Fibroblast of the aortic adventitia (primary cell): Measurements from ENCODE around the gene VEGFA. TPM values are rescaled to one million over a fixed set of nuclear protein-coding genes. Genes with fewer than 3 reads are reported as not detected.

Source experiments
- DNase-seq: peaks from one replicate; pipeline ENCODE4 v3.0.0-alpha.2; 2010; ENCODE audit warnings: low read depth
- H3K4me3 ChIP-seq: 2 replicates; pipeline ENCODE4 v1.5.1; 2011; ENCODE audit warnings: low read depth, mild to moderate bottlenecking, control low read depth, low read length, moderate library complexity
- total RNA-seq: library from RNA; depleted of rRNA; stranded (reverse); fragments of >200 nt; gene quantifications from 2 replicates; pipeline ENCODE4 v1.2.3, GENCODE V29; 2012; ENCODE audit warnings: low replicate concordance
- TF ChIP-seq, protein P1 (sequence below): IDR thresholded peaks from 2 replicates; pipeline ENCODE4 v1.5.1; 2011; ENCODE audit warnings: mild to moderate bottlenecking, low read length, control low read depth, inconsistent platforms; ENCODE audit not compliant: insufficient read depth

VEGFA gene
- total RNA-seq, 1 donor, result 98.9 TPM

- H3K4me3 ChIP-seq, result peak overlapping the region; percentile 97
- DNase-seq, result no peak
- TF ChIP-seq, protein P1, sequence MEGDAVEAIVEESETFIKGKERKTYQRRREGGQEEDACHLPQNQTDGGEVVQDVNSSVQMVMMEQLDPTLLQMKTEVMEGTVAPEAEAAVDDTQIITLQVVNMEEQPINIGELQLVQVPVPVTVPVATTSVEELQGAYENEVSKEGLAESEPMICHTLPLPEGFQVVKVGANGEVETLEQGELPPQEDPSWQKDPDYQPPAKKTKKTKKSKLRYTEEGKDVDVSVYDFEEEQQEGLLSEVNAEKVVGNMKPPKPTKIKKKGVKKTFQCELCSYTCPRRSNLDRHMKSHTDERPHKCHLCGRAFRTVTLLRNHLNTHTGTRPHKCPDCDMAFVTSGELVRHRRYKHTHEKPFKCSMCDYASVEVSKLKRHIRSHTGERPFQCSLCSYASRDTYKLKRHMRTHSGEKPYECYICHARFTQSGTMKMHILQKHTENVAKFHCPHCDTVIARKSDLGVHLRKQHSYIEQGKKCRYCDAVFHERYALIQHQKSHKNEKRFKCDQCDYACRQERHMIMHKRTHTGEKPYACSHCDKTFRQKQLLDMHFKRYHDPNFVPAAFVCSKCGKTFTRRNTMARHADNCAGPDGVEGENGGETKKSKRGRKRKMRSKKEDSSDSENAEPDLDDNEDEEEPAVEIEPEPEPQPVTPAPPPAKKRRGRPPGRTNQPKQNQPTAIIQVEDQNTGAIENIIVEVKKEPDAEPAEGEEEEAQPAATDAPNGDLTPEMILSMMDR, result no peak
Measured at GRCh38 chr6:43771858-43772680, 2.1 kb downstream of the VEGFA start.

DNA sequence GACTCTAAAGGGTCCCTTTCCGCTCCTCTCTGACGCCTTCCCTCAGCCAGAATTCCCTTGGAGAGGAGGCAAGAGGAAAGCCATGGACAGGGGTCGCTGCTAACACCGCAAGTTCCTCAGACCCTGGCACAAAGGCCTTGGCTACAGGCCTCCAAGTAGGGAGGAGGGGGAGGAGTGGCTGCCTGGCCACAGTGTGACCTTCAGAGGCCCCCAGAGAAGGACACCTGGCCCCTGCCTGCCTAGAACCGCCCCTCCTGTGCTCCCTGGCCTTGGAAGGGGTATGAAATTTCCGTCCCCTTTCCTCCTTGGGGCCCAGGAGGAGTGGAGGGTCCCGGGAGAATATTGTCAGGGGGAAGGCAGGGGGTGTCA is 2.7 kb downstream of the VEGFA start:
- no peak for DNase-seq
- TF ChIP-seq, protein P1, result no peak
- H3K4me3 ChIP-seq, result peak overlapping the region; percentile 97

DNA sequence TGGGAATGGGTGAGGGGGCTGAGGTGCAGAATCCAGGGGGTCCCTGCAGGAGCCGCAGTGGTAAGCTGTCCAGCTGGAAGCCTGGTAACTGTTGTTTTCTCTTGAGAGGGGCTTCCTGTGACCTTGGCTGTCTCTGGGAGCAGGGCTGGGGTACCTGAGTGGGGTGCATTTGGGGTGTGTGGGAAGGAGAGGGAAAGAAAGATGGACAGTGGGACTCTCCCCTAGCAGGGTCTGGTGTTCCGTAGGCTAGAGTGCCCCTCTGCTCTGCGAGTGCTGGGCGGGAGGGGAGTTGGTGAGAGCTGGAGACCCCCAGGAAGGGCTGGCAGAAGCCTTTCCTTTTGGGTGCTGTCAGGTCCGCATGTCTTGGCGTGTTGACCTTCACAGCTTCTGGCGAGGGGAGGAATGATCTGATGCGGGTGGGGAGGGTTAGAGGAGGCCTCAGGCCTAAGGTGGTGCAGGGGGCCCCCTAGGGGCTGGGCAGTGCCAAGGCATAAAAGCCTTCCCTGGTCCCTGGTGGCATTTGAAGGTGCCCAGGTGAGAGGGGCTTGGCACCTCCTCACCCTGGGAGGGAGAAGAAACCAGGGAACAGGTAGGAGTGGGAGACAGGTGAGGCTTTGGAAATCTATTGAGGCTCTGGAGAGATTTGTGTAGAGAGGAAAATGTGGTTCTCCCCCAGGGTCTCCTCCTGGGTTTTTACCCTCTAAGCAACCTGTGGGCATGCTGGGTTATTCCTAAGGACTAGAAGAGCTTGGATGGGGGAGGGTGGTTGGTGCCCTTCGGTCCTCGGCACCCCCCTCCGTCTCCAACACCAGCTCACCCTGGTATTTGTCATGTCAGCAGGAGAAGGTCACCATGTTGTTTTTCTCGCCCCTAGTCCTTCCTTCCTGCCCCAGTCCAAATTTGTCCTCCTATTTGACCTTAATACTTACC is 3.3 kb downstream of the VEGFA start:
- H3K4me3 ChIP-seq, result peak overlapping the region; percentile 97
- TF ChIP-seq, protein P1, result peak; percentile 93
- DNase-seq, result peak; percentile 67

DNA sequence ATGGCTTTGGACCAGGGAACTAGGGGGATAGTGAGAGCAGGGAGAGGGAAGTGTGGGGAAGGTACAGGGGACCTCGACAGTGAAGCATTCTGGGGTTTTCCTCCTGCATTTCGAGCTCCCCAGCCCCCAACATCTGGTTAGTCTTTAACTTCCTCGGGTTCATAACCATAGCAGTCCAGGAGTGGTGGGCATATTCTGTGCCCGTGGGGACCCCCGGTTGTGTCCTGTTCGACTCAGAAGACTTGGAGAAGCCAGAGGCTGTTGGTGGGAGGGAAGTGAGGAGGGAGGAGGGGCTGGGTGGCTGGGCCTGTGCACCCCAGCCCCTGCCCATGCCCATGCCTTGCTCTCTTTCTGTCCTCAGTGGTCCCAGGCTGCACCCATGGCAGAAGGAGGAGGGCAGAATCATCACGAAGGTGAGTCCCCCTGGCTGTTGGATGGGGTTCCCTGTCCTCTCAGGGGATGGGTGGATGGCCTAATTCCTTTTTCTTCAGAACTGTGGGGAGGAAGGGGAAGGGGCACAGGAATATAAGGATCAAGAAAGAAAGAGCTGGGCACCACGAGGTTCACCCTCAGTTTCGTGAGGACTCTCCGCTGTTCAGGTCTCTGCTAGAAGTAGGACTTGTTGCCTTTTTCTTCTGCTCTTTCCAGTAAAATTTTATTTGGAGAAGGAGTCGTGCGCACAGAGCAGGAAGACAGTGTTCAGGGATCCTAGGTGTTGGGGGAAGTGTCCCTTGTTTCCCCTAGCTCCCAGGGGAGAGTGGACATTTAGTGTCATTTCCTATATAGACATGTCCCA is 4.2 kb downstream of the VEGFA start:
- TF ChIP-seq, protein P1, result peak; percentile 1
- DNase-seq, result no peak
- H3K4me3 ChIP-seq, result peak overlapping the region; percentile 97

DNA sequence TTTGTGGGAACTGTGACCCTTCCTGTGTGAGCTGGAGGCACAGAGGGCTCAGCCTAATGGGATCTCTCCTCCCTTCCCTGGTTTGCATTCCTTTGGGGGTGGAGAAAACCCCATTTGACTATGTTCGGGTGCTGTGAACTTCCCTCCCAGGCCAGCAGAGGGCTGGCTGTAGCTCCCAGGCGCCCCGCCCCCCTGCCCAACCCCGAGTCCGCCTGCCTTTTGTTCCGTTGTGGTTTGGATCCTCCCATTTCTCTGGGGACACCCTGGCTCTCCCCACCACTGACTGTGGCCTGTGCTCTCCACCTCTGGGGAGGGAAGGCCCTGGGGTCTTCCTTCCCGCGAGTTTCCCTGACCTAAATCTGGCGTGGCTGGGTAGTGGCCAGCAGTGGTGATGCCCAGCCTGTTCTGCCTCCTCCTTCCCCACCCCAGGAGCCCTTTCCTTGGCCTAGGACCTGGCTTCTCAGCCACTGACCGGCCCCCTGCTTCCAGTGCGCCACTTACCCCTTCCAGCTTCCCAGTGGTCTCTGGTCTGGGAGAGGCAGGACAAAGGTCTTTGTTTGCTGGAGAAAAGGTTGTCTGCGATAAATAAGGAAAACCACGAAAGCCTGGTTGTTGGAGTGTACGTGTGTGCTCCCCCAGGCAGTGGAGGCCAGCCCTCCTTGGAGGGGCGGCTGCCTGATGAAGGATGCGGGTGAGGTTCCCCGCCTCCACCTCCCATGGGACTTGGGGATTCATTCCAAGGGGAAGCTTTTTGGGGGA is 4.9 kb downstream of the VEGFA start:
- peak overlapping the region; percentile 97 for H3K4me3 ChIP-seq
- DNase-seq, result peak; percentile 74
- TF ChIP-seq, protein P1, result peak; percentile 94

DNA sequence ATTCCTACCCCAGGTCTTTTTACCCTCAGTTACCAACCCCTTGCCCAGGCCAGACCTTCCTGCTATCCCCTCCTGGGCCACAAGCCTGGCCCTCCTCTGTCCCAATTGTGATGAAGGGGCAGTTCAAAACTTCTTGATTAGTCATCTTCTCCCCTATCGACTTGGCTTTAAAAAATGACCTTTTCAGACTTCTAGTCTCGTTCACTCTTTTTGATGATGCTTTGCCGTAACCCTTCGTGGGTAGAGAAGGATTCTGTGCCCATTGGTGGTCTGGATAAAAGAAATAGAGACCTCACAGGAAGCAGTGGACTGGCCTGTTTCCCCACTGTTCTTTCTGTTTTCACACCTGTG is 5.5 kb downstream of the VEGFA start:
- TF ChIP-seq, protein P1, result no peak
- peak overlapping the region; percentile 97 for H3K4me3 ChIP-seq
- DNase-seq, result no peak
